K562 (cell line): Measurements from ENCODE around the gene NAA80. TPM values are rescaled to one million over a fixed set of nuclear protein-coding genes. Genes with fewer than 3 reads are reported as not detected.

ENCODE experiments used
- CEBPZ ChIP-seq: fragments of 150-350 bp; IDR thresholded peaks from 2 replicates; pipeline ENCODE4 v1.6.1; 2014; ENCODE audit warnings: low read depth, mild to moderate bottlenecking, low read length, borderline replicate concordance
- CXXC5 ChIP-seq: fragments of 250-450 bp; sonication (Bioruptor Pico); IDR thresholded peaks from 2 replicates; pipeline ENCODE4 v1.8.0; 2022; ENCODE audit warnings: inconsistent platforms, mild to moderate bottlenecking, moderate library complexity
- E4F1 ChIP-seq: fragments of 250-450 bp; sonication (Bioruptor Pico); IDR thresholded peaks from 2 replicates; pipeline ENCODE4 v1.5.0; 2021; ENCODE audit warnings: mild to moderate bottlenecking, borderline replicate concordance
- GTF2B ChIP-seq: IDR thresholded peaks from 2 replicates; pipeline ENCODE4 v1.6.1; 2011; ENCODE audit not compliant: insufficient read length; ENCODE audit errors: extremely low read depth
- IRF2 ChIP-seq: sonication (generic); formaldehyde crosslinking; IDR thresholded peaks from 2 replicates; pipeline ENCODE4 v1.8.1; 2022; ENCODE audit warnings: mild to moderate bottlenecking, missing genetic modification reagents
- JUND ChIP-seq, 2 experiments: IDR thresholded peaks; 2 replicates in 1 of 2; 3 replicates in 1 of 2; pipeline ENCODE4 v1.6.1; 2011; ENCODE audit warnings: borderline replicate concordance in 2 of 2, low read depth in 2 of 2, low read length in 2 of 2, improper control_type of control experiment in 1 of 2, missing biosample characterization in 1 of 2, missing genetic modification characterization in 1 of 2, missing genetic modification reagents in 1 of 2
- MAZ ChIP-seq, 2 experiments: fragments of 450-650 bp in 1 of 2; sonication (generic) in 1 of 2; formaldehyde crosslinking; IDR thresholded peaks in 1 of 2; conservative IDR thresholded peaks in 1 of 2; 2 replicates each; pipeline versions ENCODE4 v1.4.0 to v1.5.0; 2020; ENCODE audit warnings: mild to moderate bottlenecking in 1 of 2, missing genetic modification reagents in 1 of 2
- MCM3 ChIP-seq: fragments of 450-650 bp; IDR thresholded peaks from 2 replicates; pipeline ENCODE4 v1.6.1; 2016
- NCOA4 ChIP-seq: fragments of 450-650 bp; IDR thresholded peaks from 2 replicates; pipeline ENCODE4 v1.6.1; 2018; ENCODE audit warnings: mild to moderate bottlenecking; ENCODE audit not compliant: partially characterized antibody
- POU5F1 ChIP-seq: fragments of 150-350 bp; IDR thresholded peaks from 2 replicates; pipeline ENCODE4 v1.6.1; 2014; ENCODE audit warnings: borderline replicate concordance, low read length, low read depth, mild to moderate bottlenecking; ENCODE audit not compliant: partially characterized antibody
- TOE1 ChIP-seq, 2 experiments: fragments of 450-650 bp in 1 of 2; sonication (generic) in 1 of 2; formaldehyde crosslinking in 1 of 2; IDR thresholded peaks; 2 replicates each; pipeline versions ENCODE4 v1.7.1 to v1.8.0; 2016 to 2022; ENCODE audit warnings: borderline replicate concordance in 2 of 2, mild to moderate bottlenecking in 2 of 2, antibody characterized with exemption in 1 of 2, inconsistent platforms in 1 of 2, low read depth in 1 of 2, missing genetic modification reagents in 1 of 2, moderate library complexity in 1 of 2
- ZMIZ1 ChIP-seq, 2 experiments: fragments of 150-350 bp in 1 of 2; IDR thresholded peaks; 2 replicates each; pipeline ENCODE4 v1.6.1; 2012 to 2016; ENCODE audit warnings: low read depth in 2 of 2, low read length in 2 of 2, mild to moderate bottlenecking in 1 of 2, moderate library complexity in 1 of 2
- ZNF347 ChIP-seq: fragments of 450-650 bp; formaldehyde crosslinking; IDR thresholded peaks from 2 replicates; pipeline ENCODE4 v1.4.0; 2020; ENCODE audit warnings: low read depth, mild to moderate bottlenecking, moderate library complexity
- polyA plus RNA-seq, 8 experiments: library from polyadenylated mRNA; depleted of rRNA in 4 of 8; stranded (reverse) in 5 of 8; unstranded in 3 of 8; fragments of >200 nt; fragmentation: Nextera tagmentation in 2 of 8; fragmentation: Illumina TruSeq in 1 of 8; extraction: Ambion mirVana in 2 of 8; extraction: Trizol in 1 of 8; gene quantifications; 2 replicates each; pipeline versions ENCODE4 v1.2.1 to v1.2.3, GENCODE V29; 2011 to 2014; ENCODE audit warnings: inconsistent platforms in 1 of 8, missing spikeins in 1 of 8
- total RNA-seq, 7 experiments: library from RNA; depleted of rRNA in 6 of 7; stranded (reverse); fragments of >200 nt in 6 of 7; fragmentation: Illumina TruSeq in 2 of 7; extraction: Trizol in 2 of 7; gene quantifications; 2 replicates each; pipeline versions ENCODE4 v1.2.1 to v1.2.3, GENCODE V29; 2011 to 2021; ENCODE audit warnings: low replicate concordance in 1 of 7

Gene NAA80
- total and polyA plus RNA-seq, 9 of the 15 experiments (the other 6 are each of a cell fraction or from before 2014, with no cell fraction given) = 0.82 to 24.0 (median 8.6) TPM

- TF ChIP-seq ZNF347 (no peak), CEBPZ (no peak), CXXC5 (peak; percentile 42; the same call in 1 of the 2 replicates), IRF2 (CRISPR knock-in tag) (no peak), GTF2B (no peak), NCOA4 (no peak), POU5F1 (no peak), MAZ (CRISPR knock-in tag; conservative IDR thresholded peaks at IDR 0.05 in 1 of 2, IDR thresholded peaks at IDR 0.05 in 1 of 2) (peak; percentile 46 to 90; a peak in 3 of 4 replicates), TOE1 (IDR thresholded peaks at IDR 0.05; ENCODE audit: borderline replicate concordance) (0 out of 2 replicates have a peak, but pooled peaks have one; percentile 27), TOE1 (CRISPR knock-in tag; IDR thresholded peaks at IDR 0.05; ENCODE audit: borderline replicate concordance, low read depth) (no peak), E4F1 (no peak), ZMIZ1 (IDR thresholded peaks at IDR 0.05; ENCODE audit: low read depth in 2 of 2, low read length in 2 of 2) (0 out of 4 replicates have a peak, but pooled peaks of 1 of the 2 experiments have one; percentile 18), JUND (IDR thresholded peaks at IDR 0.05; ENCODE audit: borderline replicate concordance, low read depth, low read length) (peak; percentile 51), JUND (tag; IDR thresholded peaks at IDR 0.05; ENCODE audit: borderline replicate concordance, low read depth, low read length) (peak; percentile 50; the same call in 1 of the 3 replicates), MCM3 (no peak)
These were observed 26.1 kb downstream of the NAA80 start (continued) for GRCh38 chr3:50272911-50273688.
